Renal cortex interstitium (tissue), 11 donors: ENCODE results near the gene CALB2. TPM values are rescaled to one million over a fixed set of nuclear protein-coding genes. Genes with fewer than 3 reads are reported as not detected.

Experiments
- DNase-seq, 11 donors: peaks; one replicate each; pipeline ENCODE4 v3.0.0-alpha.2; 2013; ENCODE audit warnings: low read depth in 9 of 11, low spot score in 4 of 11; ENCODE audit errors: extremely low read depth in 1 of 11
- polyA plus RNA-seq, 3 donors: library from polyadenylated mRNA; unstranded; fragments of 120-200 nt; gene quantifications; one replicate each; pipeline ENCODE4 v1.2.1, GENCODE V29; 2013; ENCODE audit not compliant: insufficient read length in 3 of 3

The CALB2 gene
- polyA plus RNA-seq, 3 donors = 0.42 to 0.74 (median 0.68) TPM

GRCh38 chr16:71376465-71377157, 18.1 kb downstream of the CALB2 start:
- no peak for DNase-seq

- DNase-seq = no peak
These were observed 21.2 kb downstream of the CALB2 start for GRCh38 chr16:71379711-71380110.

GRCh38 chr16:71380831-71381230, 22.3 kb downstream of the CALB2 start:
- DNase-seq = no peak

- DNase-seq = no peak
These were observed 24.7 kb downstream of the CALB2 start for GRCh38 chr16:71383054-71383773.

GRCh38 chr16:71384073-71384724, 25.7 kb downstream of the CALB2 start:
- DNase-seq = no peak

- no peak for DNase-seq
These were observed 28.7 kb downstream of the CALB2 start for GRCh38 chr16:71387045-71387871.

- DNase-seq = no peak
These were observed 30.8 kb downstream of the CALB2 start for GRCh38 chr16:71389330-71389729.

GRCh38 chr16:71396594-71396993, 38.1 kb downstream of the CALB2 start:
- DNase-seq = peak in 2 of 11 donors; percentile 4 to 9

GRCh38 chr16:71399801-71400563, 41.5 kb downstream of the CALB2 start:
- DNase-seq = no peak

GRCh38 chr16:71402007-71402406, 43.5 kb downstream of the CALB2 start:
- no peak for DNase-seq

GRCh38 chr16:71402674-71403073, 44.2 kb downstream of the CALB2 start:
- DNase-seq = no peak

- no peak for DNase-seq
These were observed 45.8 kb downstream of the CALB2 start for GRCh38 chr16:71404364-71404763.

- no peak for DNase-seq
These were observed 47.8 kb downstream of the CALB2 start for GRCh38 chr16:71406316-71406715.

- no peak for DNase-seq
These were observed 48.2 kb downstream of the CALB2 start for GRCh38 chr16:71406724-71407123.

- DNase-seq = no peak
These were observed 49.2 kb downstream of the CALB2 start for GRCh38 chr16:71407731-71408130.

- no peak for DNase-seq
These were observed 50.0 kb downstream of the CALB2 start for GRCh38 chr16:71408536-71408935.

GRCh38 chr16:71409011-71409775, 50.7 kb downstream of the CALB2 start:
- no peak for DNase-seq

GRCh38 chr16:71410146-71410545, 51.6 kb downstream of the CALB2 start:
- DNase-seq = no peak
